Ovary (tissue), 3 donors: ENCODE measurements around the gene NELL1.

Experiments used
- CTCF ChIP-seq, 3 donors: fragments of 450-650 bp in 2 of 3; fragments of 200-600 bp in 1 of 3; IDR thresholded peaks; one replicate each; pipeline versions ENCODE4 v1.5.1 to v1.8.0; 2016 to 2022; ENCODE audit warnings: antibody characterized with exemption in 3 of 3, mild to moderate bottlenecking in 1 of 3
- EP300 ChIP-seq: sonication (generic); formaldehyde crosslinking; IDR thresholded peaks from one replicate; pipeline ENCODE4 v1.6.1; 2017; ENCODE audit warnings: antibody characterized with exemption
- POLR2A ChIP-seq: fragments of 450-650 bp; IDR thresholded peaks from one replicate; pipeline ENCODE4 v1.6.1; 2017; ENCODE audit warnings: antibody characterized with exemption, mild to moderate bottlenecking, moderate library complexity
- donor health status: DM: no; HTN: no; CAD: no.

DNA sequence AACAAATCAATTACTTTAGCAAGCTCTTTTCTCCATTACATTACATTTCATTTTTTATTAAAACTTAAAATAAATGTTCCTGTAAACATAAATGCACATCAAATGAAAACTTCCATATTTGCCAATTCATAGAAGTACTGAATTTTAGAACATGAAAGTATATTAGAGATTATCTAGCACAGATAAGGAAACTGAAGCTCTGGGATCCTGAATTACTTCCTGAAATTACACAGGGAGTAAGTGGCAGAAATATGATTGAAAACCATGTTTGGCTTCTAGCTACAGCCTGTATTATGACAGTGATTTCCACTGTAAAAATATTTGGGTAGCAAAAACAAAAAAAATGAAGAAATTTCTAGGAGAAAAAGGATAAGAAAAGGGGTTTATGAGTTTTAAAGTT lies 387.3 kb downstream of the NELL1 start:
- TF ChIP-seq POLR2A: no peak
- no peak for TF ChIP-seq CTCF (IDR thresholded peaks at IDR 0.05)
- no peak for TF ChIP-seq EP300
